K562 (cell line): Measurements from ENCODE around the gene CEND1. TPM values are rescaled to one million over a fixed set of nuclear protein-coding genes. Genes with fewer than 3 reads are reported as not detected.

Experiments used
- ATAC-seq: fragments of 200-7000 bp; cut with Tn5 transposase; 3 replicates; pipeline ENCODE4 v1.9.1; 2020; ENCODE audit warnings: moderate library complexity
- BruUV-seq: library from RNA; stranded (reverse); fragments of 400-500 nt; replicated peaks from 2 replicates; lab custom pipeline; 2021; lab: Mats Ljungman, UMichigan
- CTCF ChIA-PET: fragments of 300-600 bp; formaldehyde crosslinking; extraction: SDS; loops from one replicate; lab custom pipeline; 2021; ENCODE audit warnings: low intra/inter-chr PET ratio; lab: Yijun Ruan, JAX
- POLR2A ChIA-PET: fragments of 300-600, 350-650 bp; sonication (Branson Sonifier 250); formaldehyde crosslinking; extraction: SDS; loops from one replicate; lab custom pipeline; 2021; ENCODE audit warnings: antibody characterized with exemption, inconsistent platforms; lab: Yijun Ruan, JAX
- DNase-seq, 4 experiments: peaks; one replicate each; pipeline versions ENCODE4 v3.0.0 to v3.0.0-alpha.2; 2011 to 2018; ENCODE audit warnings: low spot score in 3 of 4, mixed read lengths in 3 of 4; ENCODE audit errors: extremely low read depth in 1 of 4
- FAIRE-seq: peaks from 2 replicates; lab custom pipeline; 2011; peaks lifted over from hg19 to GRCh38; lab: Jason Lieb, UNC
- H2AFZ ChIP-seq: 2 replicates; pipeline ENCODE4 v1.6.0; 2011; ENCODE audit warnings: low read depth, low read length, control low read depth, inconsistent platforms
- H3K27ac ChIP-seq: fragments of 200-600 bp; 3 replicates; pipeline ENCODE4 v1.8.0; 2011; ENCODE audit warnings: low read depth, mild to moderate bottlenecking, control low read depth, inconsistent platforms, low read length, moderate library complexity, mixed read lengths; ENCODE audit errors: extremely low read depth
- H3K27me3 ChIP-seq, 2 experiments: fragments of 300-600 bp in 1 of 2; 2 replicates in 1 of 2; 3 replicates in 1 of 2; pipeline versions ENCODE4 v1.6.0 to v1.8.0; 2011; ENCODE audit warnings: inconsistent platforms in 2 of 2, low read length in 2 of 2, mild to moderate bottlenecking in 1 of 2, mixed read lengths in 1 of 2, moderate library complexity in 1 of 2; ENCODE audit not compliant: control insufficient read depth in 2 of 2, insufficient read depth in 2 of 2
- H3K36me3 ChIP-seq: fragments of 300-600 bp; 3 replicates; pipeline ENCODE4 v1.8.0; 2011; ENCODE audit warnings: mild to moderate bottlenecking, low read length, inconsistent platforms; ENCODE audit not compliant: control insufficient read depth, insufficient read depth
- H3K4me1 ChIP-seq, 2 experiments: fragments of 200-600 bp in 1 of 2; replicated peaks in 1 of 2; 2 replicates in 1 of 2; 3 replicates in 1 of 2; pipeline versions ENCODE4 v1.5.1 to v1.8.0; 2011; ENCODE audit warnings: inconsistent platforms in 2 of 2, low read length in 2 of 2, mild to moderate bottlenecking in 1 of 2, mixed read lengths in 1 of 2, moderate library complexity in 1 of 2; ENCODE audit not compliant: control insufficient read depth in 2 of 2, insufficient read depth in 2 of 2
- H3K4me2 ChIP-seq: 2 replicates; pipeline ENCODE4 v1.6.1; 2011; ENCODE audit warnings: low read length, control low read depth, inconsistent platforms, mixed read lengths; ENCODE audit not compliant: insufficient read depth
- H3K4me3 ChIP-seq: fragments of 200-600 bp; sonication (generic), shearing (Covaris generic); 2 replicates; pipeline ENCODE4 v1.5.1; 2016; ENCODE audit warnings: control low read depth, inconsistent platforms
- H3K79me2 ChIP-seq: fragments of 200-600 bp; 3 replicates; pipeline ENCODE4 v1.8.0; 2011; ENCODE audit warnings: low read length, inconsistent platforms; ENCODE audit not compliant: control insufficient read depth, insufficient read depth
- H3K9ac ChIP-seq, 2 experiments: 2 replicates each; pipeline versions ENCODE4 v1.6.0 to v1.6.1; 2011; ENCODE audit warnings: low read depth in 2 of 2, low read length in 2 of 2, control low read depth in 1 of 2, inconsistent platforms in 1 of 2, mild to moderate bottlenecking in 1 of 2, mixed read lengths in 1 of 2; ENCODE audit not compliant: insufficient read depth in 1 of 2
- H3K9me1 ChIP-seq: one replicate; pipeline ENCODE4 v1.6.0; 2011; ENCODE audit warnings: inconsistent platforms, mild to moderate bottlenecking, low read length, moderate library complexity; ENCODE audit not compliant: control insufficient read depth, insufficient read depth
- H3K9me3 ChIP-seq: replicated peaks from 2 replicates; pipeline ENCODE4 v1.5.1; 2011; ENCODE audit warnings: low read depth, low read length, inconsistent platforms; ENCODE audit not compliant: control insufficient read depth, insufficient read depth
- H4K20me1 ChIP-seq: replicated peaks from 2 replicates; pipeline ENCODE4 v1.6.1; 2011; ENCODE audit warnings: low read length, inconsistent platforms, mixed read lengths; ENCODE audit not compliant: control insufficient read depth, insufficient read depth
- RBFOX2 ChIP-seq: fragments of 200-400 bp; formaldehyde crosslinking; IDR thresholded peaks from 2 replicates; pipeline ENCODE4 v1.6.1; 2017; ENCODE audit warnings: low read depth, mild to moderate bottlenecking, low read length, moderate library complexity
- WGBS: fragments of 100-300 bp; shearing (Covaris generic); methylation state at CpG from one replicate; pipeline ENCODE4 v1.1.6; 2016; ENCODE audit warnings: low coverage, mixed read lengths; ENCODE audit not compliant: insufficient coverage; ENCODE audit errors: missing lambda C conversion rate; 5-methylcytosine and 5-hydroxymethylcytosine counted together
- in situ Hi-C: fragments of 300-500 bp; cut with MboI; formaldehyde crosslinking; loops from 4 replicates; pipeline ENCODE4 v1.15.0; 2018; ENCODE audit warnings: inconsistent platforms, mixed read lengths
- intact Hi-C: fragments of 100-400 bp; cut with micrococcal nuclease; formaldehyde crosslinking; loops from 2 replicates; pipeline ENCODE4 v1.14.2; 2022
- polyA plus RNA-seq, 8 experiments: library from polyadenylated mRNA; depleted of rRNA in 4 of 8; stranded (reverse) in 5 of 8; unstranded in 3 of 8; fragments of >200 nt; fragmentation: Nextera tagmentation in 2 of 8; fragmentation: Illumina TruSeq in 1 of 8; extraction: Ambion mirVana in 2 of 8; extraction: Trizol in 1 of 8; gene quantifications; 2 replicates each; pipeline versions ENCODE4 v1.2.1 to v1.2.3, GENCODE V29; 2011 to 2014; ENCODE audit warnings: inconsistent platforms in 1 of 8, missing spikeins in 1 of 8
- total RNA-seq, 7 experiments: library from RNA; depleted of rRNA in 6 of 7; stranded (reverse); fragments of >200 nt in 6 of 7; fragmentation: Illumina TruSeq in 2 of 7; extraction: Trizol in 2 of 7; gene quantifications; 2 replicates each; pipeline versions ENCODE4 v1.2.1 to v1.2.3, GENCODE V29; 2011 to 2021; ENCODE audit warnings: low replicate concordance in 1 of 7
- TF ChIP-seq, protein P1 (sequence below), 3 experiments: fragments of 200-800 bp in 1 of 3; sonication (Bioruptor generic) in 1 of 3; sonication (generic) in 1 of 3; formaldehyde crosslinking in 1 of 3; IDR thresholded peaks; 2 replicates each; pipeline versions ENCODE4 v1.6.1 to v1.8.0; 2016 to 2022; ENCODE audit warnings: mild to moderate bottlenecking in 2 of 3, missing compliant biosample characterization in 2 of 3, missing genetic modification characterization in 2 of 3, missing genetic modification reagents in 1 of 3
- TF ChIP-seq, protein P2 (sequence below): IDR thresholded peaks from 2 replicates; pipeline ENCODE4 v1.6.1; 2016; ENCODE audit warnings: missing genetic modification characterization, missing compliant biosample characterization

The CEND1 gene
- total and polyA plus RNA-seq, 9 of the 15 experiments (the other 6 are each of a cell fraction or from before 2014, with no cell fraction given): 0.13 to 0.18 (median 0.16) TPM; not detected in 6

DNA sequence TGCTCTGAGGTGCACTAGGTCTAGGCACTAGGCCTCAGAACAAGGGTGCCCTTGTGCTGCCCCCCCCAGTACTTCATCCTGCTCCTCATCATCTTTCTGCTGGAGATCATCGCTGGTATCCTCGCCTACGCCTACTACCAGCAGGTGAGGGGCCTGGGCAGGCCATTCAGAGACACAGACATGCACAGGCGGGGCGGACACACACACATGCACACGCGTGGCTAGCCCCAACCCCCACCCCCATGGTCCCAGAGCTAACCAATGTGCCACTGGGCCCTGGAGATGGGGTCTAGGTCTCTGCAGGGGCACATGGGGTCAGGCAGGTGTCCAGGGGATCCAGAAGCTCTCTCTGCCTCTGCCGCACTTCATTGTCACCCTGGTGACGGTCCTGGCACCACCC is 46.8 kb upstream of the CEND1 start:
- peaks cover 65% of the 10 kb centered on the region; the same call in 2 of the 3 replicates for H3K36me3 ChIP-seq
- H3K27me3 ChIP-seq: no peaks in the 10 kb centered on the region
- peaks cover 29 to 88% of the 10 kb centered on the region in 2 experiments; a peak in 4 of 5 replicates for H3K4me1 ChIP-seq
- peak overlapping the region in 1 of 2 experiments; percentile 83; a peak in 2 of 4 replicates for H3K9ac ChIP-seq
- ChIA-PET CTCF (no interaction called here), POLR2A (interaction anchor here (0.6 to 1.6 kb wide), 4 partner anchors 14 to 1835 kb away, joined by 3 to 5 read pairs (median 3); no protein-coding TSS in a partner anchor)
- TF ChIP-seq, protein P1, sequence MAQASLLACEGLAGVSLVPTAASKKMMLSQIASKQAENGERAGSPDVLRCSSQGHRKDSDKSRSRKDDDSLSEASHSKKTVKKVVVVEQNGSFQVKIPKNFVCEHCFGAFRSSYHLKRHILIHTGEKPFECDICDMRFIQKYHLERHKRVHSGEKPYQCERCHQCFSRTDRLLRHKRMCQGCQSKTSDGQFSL (CRISPR knock-in tag; IDR thresholded peaks at IDR 0.05): peak; percentile 60; the same call in 1 of the 2 replicates
- TF ChIP-seq, protein P1 (tag; IDR thresholded peaks at IDR 0.05): no peak
- peak; percentile 26 for TF ChIP-seq RBFOX2
- TF ChIP-seq, protein P2, sequence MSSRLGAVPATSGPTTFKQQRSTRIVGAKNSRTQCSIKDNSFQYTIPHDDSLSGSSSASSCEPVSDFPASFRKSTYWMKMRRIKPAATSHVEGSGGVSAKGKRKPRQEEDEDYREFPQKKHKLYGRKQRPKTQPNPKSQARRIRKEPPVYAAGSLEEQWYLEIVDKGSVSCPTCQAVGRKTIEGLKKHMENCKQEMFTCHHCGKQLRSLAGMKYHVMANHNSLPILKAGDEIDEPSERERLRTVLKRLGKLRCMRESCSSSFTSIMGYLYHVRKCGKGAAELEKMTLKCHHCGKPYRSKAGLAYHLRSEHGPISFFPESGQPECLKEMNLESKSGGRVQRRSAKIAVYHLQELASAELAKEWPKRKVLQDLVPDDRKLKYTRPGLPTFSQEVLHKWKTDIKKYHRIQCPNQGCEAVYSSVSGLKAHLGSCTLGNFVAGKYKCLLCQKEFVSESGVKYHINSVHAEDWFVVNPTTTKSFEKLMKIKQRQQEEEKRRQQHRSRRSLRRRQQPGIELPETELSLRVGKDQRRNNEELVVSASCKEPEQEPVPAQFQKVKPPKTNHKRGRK (tag): no peak
- H3K9me1 ChIP-seq: peaks cover 4% of the 10 kb centered on the region
- H3K27ac ChIP-seq: peak overlapping the region; percentile 52; the same call in 1 of the 3 replicates
- no peak for DNase-seq
- intact Hi-C loops (no loop called here), in situ Hi-C loops (no loop called here)
- no TSS peak for BruUV-seq
- H2AFZ ChIP-seq: no peak overlapping the region
- H3K4me3 ChIP-seq: no peak overlapping the region
- no peak overlapping the region for H3K4me2 ChIP-seq
- peaks cover 77% of the 10 kb centered on the region for H3K79me2 ChIP-seq
- WGBS: 93% methylated on average over 9 of the region's 9 CpGs
- ATAC-seq: no peak
- H3K9me3 ChIP-seq: no peaks in the 10 kb centered on the region
- FAIRE-seq: no peak
- peaks cover 7% of the 10 kb centered on the region for H4K20me1 ChIP-seq
